Measurements from ENCODE around the gene NR6A1. TPM values are rescaled to one million over a fixed set of nuclear protein-coding genes. Genes with fewer than 3 reads are reported as not detected.

Gene NR6A1
- total RNA-seq, 1 experiment from 2014 or later, result 99.3 TPM

DNA sequence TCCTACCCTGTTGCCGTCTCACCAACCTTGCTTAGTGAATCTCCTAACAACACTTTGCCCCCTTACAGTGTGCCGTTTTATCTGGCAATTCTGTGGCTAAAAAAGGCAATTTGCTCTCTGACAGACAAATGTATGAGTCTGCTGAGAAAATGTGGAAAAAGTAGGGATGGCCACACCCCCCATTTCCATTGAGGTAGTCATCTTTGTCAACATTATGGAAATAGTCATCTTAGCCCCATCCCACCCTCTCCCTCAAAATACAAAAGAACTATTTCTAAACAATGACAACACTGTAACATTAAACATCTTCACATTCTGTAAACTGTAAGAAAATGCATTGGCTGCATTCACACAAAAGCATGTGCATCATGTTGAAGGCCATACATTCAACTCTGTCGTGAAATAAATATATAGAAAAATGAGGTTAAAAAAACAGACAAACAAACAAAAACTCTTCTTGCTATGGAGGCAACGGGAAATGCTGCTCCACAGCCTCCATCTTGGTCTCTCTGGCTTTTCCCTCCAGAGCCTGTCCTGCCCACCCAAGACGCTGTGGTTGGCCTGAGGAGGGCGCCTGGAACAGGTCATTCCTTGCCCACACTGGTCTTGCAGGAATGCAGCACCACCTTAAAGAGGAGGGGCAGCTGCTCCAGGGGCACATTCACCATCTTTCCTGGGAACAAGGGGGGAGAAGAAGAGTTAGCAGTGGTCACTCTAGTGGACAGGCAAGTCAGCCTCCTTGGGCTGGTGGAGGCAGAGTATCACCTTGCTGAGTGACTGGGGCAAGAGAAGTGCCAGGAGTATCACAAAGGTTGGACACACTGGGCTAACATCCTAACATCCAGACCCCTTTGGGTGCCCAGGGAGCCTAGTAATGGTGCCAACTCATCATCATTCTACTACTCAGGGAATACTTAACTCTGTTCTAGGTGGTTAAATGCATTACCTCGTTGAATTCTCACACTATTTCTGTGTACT is 248.7 kb downstream of the NR6A1 start:
- no peak overlapping the region for H3K4me2 ChIP-seq (ENCODE audit: insufficient read depth, insufficient read length, low read length)
- H3K36me3 Mint-ChIP-seq (ENCODE audit: insufficient read depth in 1 of 3, low read depth in 3 of 3), result peaks cover 40 to 48% (median 45%) of the 10 kb centered on the region in 3 experiments
- DNase-seq, result peak; percentile 81

More for the DNA sequence above, 248.7 kb downstream of the NR6A1 start:
- no peaks in the 10 kb centered on the region for H3K27me3 ChIP-seq (ENCODE audit: insufficient read depth, low read length)
- no peak overlapping the region for H3K27ac ChIP-seq (ENCODE audit: insufficient read length, low read depth, low read length)
- H3K23me2 ChIP-seq (ENCODE audit: insufficient read length, low read depth, low read length, poor library complexity, severe bottlenecking), result peaks cover 2% of the 10 kb centered on the region
- Mint-ChIP-seq H3K27ac (peak overlapping the region in 2 of 3 experiments; percentile 8 to 29; a peak in 2 of 7 replicates), H3K9me3 (no peaks in the 10 kb centered on the region; a peak in 1 of 5 replicates), H3K4me1 (peaks cover 14 to 16% of the 10 kb centered on the region in 2 experiments), H3K27me3 (ENCODE audit: low read depth) (no peaks in the 10 kb centered on the region), H3K4me3 (no peak overlapping the region)
- no peak overlapping the region for H2AFZ ChIP-seq (ENCODE audit: low read length)
- H4K20me1 ChIP-seq (ENCODE audit: control insufficient read depth, insufficient read depth, insufficient read length), result no peaks in the 10 kb centered on the region
- no peak overlapping the region for H3K18ac ChIP-seq (ENCODE audit: insufficient read length, low read depth, low read length)
- H4K91ac ChIP-seq (ENCODE audit: insufficient read length, low read depth, low read length), result no peak overlapping the region
- TF ChIP-seq, protein P1, sequence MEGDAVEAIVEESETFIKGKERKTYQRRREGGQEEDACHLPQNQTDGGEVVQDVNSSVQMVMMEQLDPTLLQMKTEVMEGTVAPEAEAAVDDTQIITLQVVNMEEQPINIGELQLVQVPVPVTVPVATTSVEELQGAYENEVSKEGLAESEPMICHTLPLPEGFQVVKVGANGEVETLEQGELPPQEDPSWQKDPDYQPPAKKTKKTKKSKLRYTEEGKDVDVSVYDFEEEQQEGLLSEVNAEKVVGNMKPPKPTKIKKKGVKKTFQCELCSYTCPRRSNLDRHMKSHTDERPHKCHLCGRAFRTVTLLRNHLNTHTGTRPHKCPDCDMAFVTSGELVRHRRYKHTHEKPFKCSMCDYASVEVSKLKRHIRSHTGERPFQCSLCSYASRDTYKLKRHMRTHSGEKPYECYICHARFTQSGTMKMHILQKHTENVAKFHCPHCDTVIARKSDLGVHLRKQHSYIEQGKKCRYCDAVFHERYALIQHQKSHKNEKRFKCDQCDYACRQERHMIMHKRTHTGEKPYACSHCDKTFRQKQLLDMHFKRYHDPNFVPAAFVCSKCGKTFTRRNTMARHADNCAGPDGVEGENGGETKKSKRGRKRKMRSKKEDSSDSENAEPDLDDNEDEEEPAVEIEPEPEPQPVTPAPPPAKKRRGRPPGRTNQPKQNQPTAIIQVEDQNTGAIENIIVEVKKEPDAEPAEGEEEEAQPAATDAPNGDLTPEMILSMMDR (conservative IDR thresholded peaks at IDR 0.05), result peak; percentile 53; the same call in 2 of the 3 replicates
- H3K9ac ChIP-seq (ENCODE audit: extremely low read depth, insufficient read length, low read length), result no peak overlapping the region
- no peaks in the 10 kb centered on the region for H3K9me3 ChIP-seq (ENCODE audit: control insufficient read depth, low read depth, low read length)
- H4K5ac ChIP-seq (ENCODE audit: insufficient read length, low read depth, low read length), result no peak overlapping the region
- no peak overlapping the region for H3K23ac ChIP-seq (ENCODE audit: insufficient read length, low read depth, low read length)
- H3K4me1 ChIP-seq (ENCODE audit: insufficient read depth, low read length), result no peaks in the 10 kb centered on the region
- H2BK12ac ChIP-seq (ENCODE audit: insufficient read length, low read depth, low read length), result no peak overlapping the region
- H3T11ph ChIP-seq (ENCODE audit: low read length), result no peak overlapping the region
- no peak overlapping the region for H2AK5ac ChIP-seq (ENCODE audit: insufficient read length, low read length)
- H2BK5ac ChIP-seq (ENCODE audit: insufficient read length, low read length), result no peak overlapping the region
- WGBS (ENCODE audit: extremely low coverage, insufficient read length, low lambda C conversion rate), result no CpG with 5 or more reads among the region's 7 CpGs
- H3K79me1 ChIP-seq (ENCODE audit: insufficient read depth, low read depth, low read length, poor library complexity, severe bottlenecking), result no peaks in the 10 kb centered on the region
- no peak overlapping the region for H4K8ac ChIP-seq (replicated peaks; ENCODE audit: insufficient read length, low read depth, low read length)
- H2BK120ac ChIP-seq (ENCODE audit: low read depth, low read length, poor library complexity, severe bottlenecking), result no peak overlapping the region
- no peak overlapping the region for H2BK15ac ChIP-seq (ENCODE audit: low read depth, low read length)
- H3K79me2 ChIP-seq (ENCODE audit: insufficient read depth, low read length), result no peaks in the 10 kb centered on the region
- no peak overlapping the region for H3K14ac ChIP-seq (ENCODE audit: insufficient read depth, low read length)
- no peak overlapping the region for H3K56ac ChIP-seq (ENCODE audit: insufficient read length, low read depth, low read length)
- no peak overlapping the region for H2BK20ac ChIP-seq (ENCODE audit: low read depth, low read length, poor library complexity, severe bottlenecking)
- no peak overlapping the region for H3K4ac ChIP-seq (ENCODE audit: low read depth, low read length)

Data from H9 (cell line).